Measurements from ENCODE around the gene CCDC141. TPM values are rescaled to one million over a fixed set of nuclear protein-coding genes. Genes with fewer than 3 reads are reported as not detected.

CCDC141 gene, protein sequence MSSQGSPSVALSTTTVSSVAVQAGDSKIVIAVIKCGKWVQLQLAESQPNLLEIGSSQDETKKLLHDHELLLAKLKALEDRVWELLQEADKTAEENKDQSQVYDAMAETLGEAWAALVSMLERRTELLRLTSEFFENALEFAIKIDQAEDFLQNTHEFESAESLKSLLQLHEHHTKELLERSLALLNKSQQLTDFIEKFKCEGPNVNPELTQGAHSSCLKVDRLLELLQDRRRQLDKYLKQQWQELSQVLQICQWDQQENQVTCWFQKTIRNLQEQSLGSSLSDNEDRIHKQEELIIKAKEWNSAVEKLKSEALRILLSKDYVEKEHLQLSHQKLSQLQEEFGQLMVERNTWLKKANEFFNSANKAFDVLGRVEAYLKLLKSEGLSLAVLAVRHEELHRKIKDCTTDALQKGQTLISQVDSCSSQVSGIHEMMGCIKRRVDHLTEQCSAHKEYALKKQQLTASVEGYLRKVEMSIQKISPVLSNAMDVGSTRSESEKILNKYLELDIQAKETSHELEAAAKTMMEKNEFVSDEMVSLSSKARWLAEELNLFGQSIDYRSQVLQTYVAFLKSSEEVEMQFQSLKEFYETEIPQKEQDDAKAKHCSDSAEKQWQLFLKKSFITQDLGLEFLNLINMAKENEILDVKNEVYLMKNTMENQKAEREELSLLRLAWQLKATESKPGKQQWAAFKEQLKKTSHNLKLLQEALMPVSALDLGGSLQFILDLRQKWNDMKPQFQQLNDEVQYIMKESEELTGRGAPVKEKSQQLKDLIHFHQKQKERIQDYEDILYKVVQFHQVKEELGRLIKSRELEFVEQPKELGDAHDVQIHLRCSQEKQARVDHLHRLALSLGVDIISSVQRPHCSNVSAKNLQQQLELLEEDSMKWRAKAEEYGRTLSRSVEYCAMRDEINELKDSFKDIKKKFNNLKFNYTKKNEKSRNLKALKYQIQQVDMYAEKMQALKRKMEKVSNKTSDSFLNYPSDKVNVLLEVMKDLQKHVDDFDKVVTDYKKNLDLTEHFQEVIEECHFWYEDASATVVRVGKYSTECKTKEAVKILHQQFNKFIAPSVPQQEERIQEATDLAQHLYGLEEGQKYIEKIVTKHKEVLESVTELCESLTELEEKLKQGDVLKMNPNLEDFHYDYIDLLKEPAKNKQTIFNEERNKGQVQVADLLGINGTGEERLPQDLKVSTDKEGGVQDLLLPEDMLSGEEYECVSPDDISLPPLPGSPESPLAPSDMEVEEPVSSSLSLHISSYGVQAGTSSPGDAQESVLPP (N-terminal part only)
- not detected in 5 replicates for total RNA-seq (2022; extraction: Qiagen RNA extraction; ENCODE audit: low read depth)

DNA sequence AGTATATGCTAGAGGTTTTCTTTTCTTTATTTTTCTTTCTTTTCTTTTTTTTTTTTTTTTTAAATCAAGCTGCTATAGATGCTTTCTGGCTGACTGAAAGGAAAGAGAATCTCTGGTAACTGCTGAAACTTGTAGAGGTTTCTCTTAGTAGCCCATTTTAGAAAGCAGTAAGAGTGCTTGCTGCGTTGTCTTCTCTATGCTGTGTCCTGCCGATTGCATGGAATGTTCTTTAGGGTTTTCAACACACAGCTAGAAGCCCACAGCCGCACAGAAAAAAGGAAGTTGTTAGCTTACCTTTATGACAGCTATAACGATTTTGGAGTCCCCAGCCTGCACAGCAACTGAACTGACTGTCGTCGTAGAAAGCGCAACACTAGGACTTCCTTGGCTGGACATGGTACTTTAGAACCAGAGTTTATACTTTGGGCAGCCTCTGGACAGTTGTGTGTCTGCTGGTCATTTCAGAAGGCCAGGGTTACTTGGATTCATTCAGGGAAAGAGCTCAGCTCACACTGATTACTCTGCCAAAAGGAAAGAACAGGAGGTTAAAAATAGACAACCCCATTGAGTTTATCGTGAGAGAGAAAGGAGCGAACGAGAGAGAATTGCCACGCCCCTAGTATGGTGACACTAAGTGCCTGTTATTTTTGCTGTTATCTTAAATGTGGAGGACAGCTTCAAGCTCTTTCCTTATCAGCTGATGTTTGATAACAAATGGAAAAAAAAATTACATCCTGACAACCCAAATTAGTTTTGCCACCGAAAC, at the start of gene CCDC141:
TSS of gene CCDC141 (minus strand) at position 592 of the 766 bp plus-strand sequence. CDS start at position 396, 196 bp downstream.

DNA sequence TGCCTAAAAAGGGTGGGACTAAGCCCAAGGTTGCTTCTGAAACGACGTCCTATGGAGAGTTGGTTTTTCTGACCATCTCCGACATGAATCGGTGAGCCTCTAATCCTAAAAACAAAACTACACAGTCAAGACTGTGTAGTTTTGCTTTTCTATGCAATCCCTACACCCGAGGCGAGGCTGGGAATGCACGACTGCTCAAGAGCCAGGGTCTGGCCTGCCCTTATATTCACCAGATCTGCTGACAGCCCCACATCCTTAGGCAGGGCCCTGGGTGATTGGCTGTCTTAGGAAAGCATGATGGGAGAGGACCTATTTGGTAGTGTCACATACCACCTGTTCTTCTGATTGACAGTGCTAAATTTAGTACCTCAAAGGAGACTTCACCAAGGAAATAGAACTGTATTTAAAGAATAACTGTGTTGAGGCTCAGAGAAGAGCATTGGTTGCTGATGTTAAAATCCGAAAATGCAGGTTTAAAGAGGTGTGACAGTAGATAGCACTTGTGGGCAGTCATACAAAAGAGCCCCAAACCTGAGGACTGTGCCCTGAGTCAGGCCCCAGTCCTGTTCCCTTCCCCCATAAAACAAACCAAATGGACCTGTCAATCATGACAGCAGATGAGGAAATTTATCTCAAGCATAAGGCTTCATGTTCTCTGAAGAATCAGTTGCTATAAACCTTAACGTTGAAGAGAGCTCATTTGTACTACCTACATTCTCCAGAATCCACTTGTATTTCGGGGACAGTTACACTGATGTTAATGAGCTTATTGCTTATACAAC, 242.5 kb downstream of the CCDC141 start, which contains the start of gene TTN:
TSS of gene TTN (minus strand) at position 197 of the 782 bp plus-strand sequence. CDS start 2,781 bp downstream, outside the sequence.

Other genes starting within 250 kb of the CCDC141 start
- gene TTN, start 242.7 kb downstream of the CCDC141 start, total RNA-seq (2022; extraction: Qiagen RNA extraction; ENCODE audit: low read depth) = under 0.01 to 0.02 TPM (median 0.01 TPM) in 5 replicates
- gene SESTD1, start 214.7 kb upstream of the CCDC141 start, total RNA-seq (2022; extraction: Qiagen RNA extraction; ENCODE audit: low read depth) = 17.6 to 26.3 TPM (median 21.5 TPM) in 5 replicates